Activated CD8-positive, alpha-beta T cell treated with anti-CD3 and anti-CD28 coated beads for 36 hours (primary cell): Measurements from ENCODE around the gene STK11. TPM values are rescaled to one million over a fixed set of nuclear protein-coding genes. Genes with fewer than 3 reads are reported as not detected.

Source experiments
- ATAC-seq: fragments of 200-7000 bp; cut with Tn5 transposase; one replicate; pipeline ENCODE4 v1.10.0; 2021; ENCODE audit warnings: mild to moderate bottlenecking, moderate library complexity
- CTCF ChIA-PET: fragments of 350-600 bp; sonication (Branson Sonifier 250); formaldehyde crosslinking; loops from one replicate; lab custom pipeline; 2021; ENCODE audit warnings: antibody characterized with exemption; lab: Charles Lee
- POLR2A ChIA-PET: fragments of 350-600 bp; sonication (Branson Sonifier 250); formaldehyde crosslinking; loops from one replicate; lab custom pipeline; 2021; ENCODE audit warnings: antibody characterized with exemption; lab: Charles Lee
- DNase-seq: peaks from one replicate; pipeline ENCODE4 v3.0.0-alpha.2; 2020
- H3K27ac Mint-ChIP-seq: one replicate; pipeline ENCODE4 v1.8.0; 2021; ENCODE audit warnings: mild to moderate bottlenecking, mixed read lengths
- H3K27me3 Mint-ChIP-seq: one replicate; pipeline ENCODE4 v1.8.0; 2021; ENCODE audit warnings: mixed read lengths
- H3K36me3 Mint-ChIP-seq: one replicate; pipeline ENCODE4 v1.8.0; 2021; ENCODE audit warnings: low read depth, mixed read lengths
- H3K4me1 Mint-ChIP-seq: one replicate; pipeline ENCODE4 v1.8.0; 2021; ENCODE audit warnings: low read depth, mixed read lengths
- H3K4me3 Mint-ChIP-seq: one replicate; pipeline ENCODE4 v1.8.0; 2021; ENCODE audit warnings: mild to moderate bottlenecking, moderate library complexity, mixed read lengths
- H3K9me3 Mint-ChIP-seq: one replicate; pipeline ENCODE4 v1.8.0; 2021; ENCODE audit warnings: mixed read lengths
- intact Hi-C: fragments of 100-400 bp; cut with micrococcal nuclease; formaldehyde crosslinking; loops from one replicate; pipeline ENCODE4 v1.10.0; 2022
- total RNA-seq, 2 experiments: library from RNA; stranded (reverse); gene quantifications; one replicate each; pipeline ENCODE4 v1.2.3, GENCODE V29; 2021
- TF ChIP-seq, protein P1 (sequence below): fragments of 200-600 bp; IDR thresholded peaks from one replicate; pipeline ENCODE4 v1.8.0; 2022; ENCODE audit warnings: antibody characterized with exemption, mild to moderate bottlenecking

The STK11 gene
- total RNA-seq, 2 experiments from 2014 or later = 55.1 to 58.0 TPM

DNA sequence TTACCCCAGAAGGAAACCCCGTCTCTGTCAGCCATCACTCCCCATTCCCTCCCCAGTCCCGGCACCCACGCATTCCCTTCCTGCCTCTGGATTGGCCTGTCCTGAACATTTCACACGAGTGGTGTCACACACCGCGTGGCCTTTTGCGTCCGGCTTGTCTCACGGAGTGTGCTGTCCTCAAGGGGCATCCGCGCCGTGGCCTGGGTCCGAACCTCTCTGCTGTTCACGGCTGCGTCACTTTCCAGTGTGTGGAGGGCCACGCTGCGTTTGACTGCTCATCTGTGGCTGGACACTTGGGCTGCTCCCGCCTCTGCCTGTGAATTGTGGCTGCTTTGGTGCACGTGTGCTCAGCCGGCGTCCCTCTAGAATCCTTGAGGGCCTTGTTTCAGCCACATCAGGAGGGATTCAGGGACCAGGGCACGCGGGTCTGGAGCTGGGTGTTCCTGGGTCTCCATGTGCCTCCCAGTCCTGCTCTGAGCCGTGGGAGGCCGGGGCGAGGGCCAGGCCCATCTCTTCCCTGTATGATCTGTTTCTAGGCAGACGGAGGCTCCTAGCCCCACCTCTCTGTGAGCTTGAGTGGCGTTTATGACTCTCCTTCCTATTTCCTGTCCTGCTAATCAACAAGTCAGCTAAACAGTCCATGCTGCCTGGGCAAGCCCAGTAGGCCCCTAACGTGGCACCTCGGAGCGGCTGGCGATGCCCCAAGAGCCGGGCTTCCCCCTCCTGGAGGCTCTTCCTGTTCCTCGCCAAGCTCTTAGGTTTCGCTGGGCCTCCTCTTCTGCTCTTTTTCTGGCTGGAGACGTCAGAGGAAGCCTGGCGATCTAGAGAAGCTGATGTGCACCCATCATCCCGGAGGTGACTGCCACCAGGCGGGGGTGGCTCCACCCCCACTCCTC lies 8.1 kb downstream of the STK11 start:
- intact Hi-C loops = no loop called here
- peak; percentile 88 for ATAC-seq
- POLR2A ChIA-PET = interaction anchor here (0.9 to 1.3 kb wide), 4 partner anchors 25 to 134 kb away, joined by 3 to 4 read pairs (median 3); no protein-coding TSS in a partner anchor

DNA sequence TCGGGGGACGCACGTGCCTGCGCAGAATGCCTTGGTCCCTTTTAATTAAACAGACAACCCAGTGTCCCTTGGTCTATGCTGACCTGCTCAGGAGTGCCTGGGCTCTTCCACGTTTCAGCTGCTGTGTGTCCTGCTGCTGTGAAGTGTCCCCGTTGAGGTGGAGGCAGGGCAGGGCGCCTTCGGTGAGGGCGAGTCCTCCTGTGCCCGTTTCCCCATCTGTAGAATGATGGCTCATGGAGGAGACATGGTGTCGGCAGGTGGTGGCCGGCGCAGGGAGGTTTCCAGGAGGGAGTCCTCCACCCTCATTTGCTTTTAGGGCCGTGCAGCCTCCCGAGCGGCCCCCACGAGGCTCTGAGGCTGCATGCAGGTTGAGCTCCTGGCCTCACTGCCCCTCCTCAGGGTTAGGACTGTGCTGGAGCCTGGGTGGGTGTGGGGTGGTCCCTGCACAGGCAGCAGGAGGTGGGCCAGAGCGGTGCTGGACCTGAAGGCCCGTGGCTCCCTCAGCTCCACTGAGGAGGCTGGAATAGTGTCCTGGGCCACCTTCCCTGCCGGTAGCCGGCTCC lies 8.8 kb downstream of the STK11 start:
- H3K4me3 Mint-ChIP-seq = no peak overlapping the region

More for the DNA sequence above, 8.1 kb downstream of the STK11 start:
- Mint-ChIP-seq H3K9me3 (no peaks in the 10 kb centered on the region), H3K4me3 (peak overlapping the region; percentile 46), H3K36me3 (peaks cover 10% of the 10 kb centered on the region), H3K27ac (peak overlapping the region; percentile 90), H3K4me1 (peaks cover 26% of the 10 kb centered on the region), H3K27me3 (no peaks in the 10 kb centered on the region)
- CTCF ChIA-PET = interaction anchor here (0.6 to 1.4 kb wide), 5 partner anchors 9 to 291 kb away, joined by 3 to 7 read pairs (median 3); no protein-coding TSS in a partner anchor
- TF ChIP-seq, protein P1, sequence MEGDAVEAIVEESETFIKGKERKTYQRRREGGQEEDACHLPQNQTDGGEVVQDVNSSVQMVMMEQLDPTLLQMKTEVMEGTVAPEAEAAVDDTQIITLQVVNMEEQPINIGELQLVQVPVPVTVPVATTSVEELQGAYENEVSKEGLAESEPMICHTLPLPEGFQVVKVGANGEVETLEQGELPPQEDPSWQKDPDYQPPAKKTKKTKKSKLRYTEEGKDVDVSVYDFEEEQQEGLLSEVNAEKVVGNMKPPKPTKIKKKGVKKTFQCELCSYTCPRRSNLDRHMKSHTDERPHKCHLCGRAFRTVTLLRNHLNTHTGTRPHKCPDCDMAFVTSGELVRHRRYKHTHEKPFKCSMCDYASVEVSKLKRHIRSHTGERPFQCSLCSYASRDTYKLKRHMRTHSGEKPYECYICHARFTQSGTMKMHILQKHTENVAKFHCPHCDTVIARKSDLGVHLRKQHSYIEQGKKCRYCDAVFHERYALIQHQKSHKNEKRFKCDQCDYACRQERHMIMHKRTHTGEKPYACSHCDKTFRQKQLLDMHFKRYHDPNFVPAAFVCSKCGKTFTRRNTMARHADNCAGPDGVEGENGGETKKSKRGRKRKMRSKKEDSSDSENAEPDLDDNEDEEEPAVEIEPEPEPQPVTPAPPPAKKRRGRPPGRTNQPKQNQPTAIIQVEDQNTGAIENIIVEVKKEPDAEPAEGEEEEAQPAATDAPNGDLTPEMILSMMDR = no peak
- peak; percentile 73 for DNase-seq

DNA sequence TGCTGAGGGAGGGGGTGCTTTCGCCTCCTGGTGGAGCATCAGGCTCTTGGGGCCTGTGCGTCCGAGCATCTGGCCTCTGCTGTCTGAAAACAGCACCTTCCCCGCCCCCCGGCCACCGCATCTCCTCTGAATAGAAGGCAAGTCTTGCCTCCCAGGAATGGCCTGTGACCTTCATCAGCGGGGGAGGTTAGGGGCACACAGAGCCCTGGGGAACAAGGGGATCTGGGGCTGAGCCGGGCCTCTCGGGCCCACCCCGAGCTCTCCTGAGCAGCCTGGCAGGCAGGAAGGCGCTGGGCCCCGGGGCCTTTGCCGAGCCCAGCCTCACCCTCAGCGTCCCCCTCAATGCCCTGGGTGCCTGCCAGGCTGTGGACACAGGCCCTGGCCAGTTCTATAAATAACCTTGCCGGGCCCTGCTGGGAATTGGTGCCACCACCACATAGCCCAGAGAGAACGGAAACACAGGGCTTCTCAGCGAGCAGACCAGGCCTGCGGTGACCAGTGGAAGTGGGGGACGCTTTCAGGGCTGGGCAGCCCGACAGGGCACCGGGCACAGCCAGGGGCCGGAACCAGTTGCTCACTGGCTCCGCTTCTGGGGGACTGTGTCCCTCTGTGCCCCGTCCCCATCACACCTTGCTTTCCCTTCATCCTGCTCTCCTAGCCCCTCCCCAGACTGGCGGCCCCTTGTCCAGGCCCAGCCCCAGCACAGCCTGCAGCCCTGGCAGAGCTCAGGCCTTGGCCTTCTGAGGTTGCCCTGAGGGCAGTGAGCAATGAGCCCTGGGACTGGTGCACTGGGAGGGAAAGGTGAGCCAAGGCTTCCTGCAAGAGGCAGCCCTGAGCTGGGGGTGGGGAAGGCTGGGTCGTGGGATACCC lies 9.5 kb downstream of the STK11 start:
- Mint-ChIP-seq H3K4me1 (peaks cover 23% of the 10 kb centered on the region), H3K36me3 (peaks cover 7% of the 10 kb centered on the region), H3K27ac (no peak overlapping the region), H3K9me3 (no peaks in the 10 kb centered on the region), H3K27me3 (no peaks in the 10 kb centered on the region), H3K4me3 (no peak overlapping the region)
- CTCF ChIA-PET = interaction anchor here (0.9 to 1.4 kb wide), 2 partner anchors 12 to 29 kb away, joined by 3 to 7 read pairs; no protein-coding TSS in a partner anchor
- ATAC-seq (no peak), DNase-seq (no peak)
- TF ChIP-seq, protein P1 = no peak
- intact Hi-C loops = no loop called here
- POLR2A ChIA-PET = interaction anchor here (0.7 to 1.3 kb wide), 3 partner anchors 14 to 124 kb away, joined by 3 read pairs; no protein-coding TSS in a partner anchor

More for the DNA sequence above, 8.8 kb downstream of the STK11 start:
- ChIA-PET POLR2A (interaction anchor here (0.9 to 1.3 kb wide), 4 partner anchors 24 to 134 kb away, joined by 3 to 4 read pairs (median 3); no protein-coding TSS in a partner anchor), CTCF (interaction anchor here (0.6 to 1.4 kb wide), 3 partner anchors 8 to 101 kb away, joined by 3 to 7 read pairs (median 4); no protein-coding TSS in a partner anchor)
- Mint-ChIP-seq H3K36me3 (peaks cover 10% of the 10 kb centered on the region), H3K27me3 (no peaks in the 10 kb centered on the region), H3K27ac (peak overlapping the region; percentile 90), H3K4me1 (peaks cover 26% of the 10 kb centered on the region), H3K9me3 (no peaks in the 10 kb centered on the region)
- TF ChIP-seq, protein P1 = no peak
- no peak for ATAC-seq
- no peak for DNase-seq
- intact Hi-C loops = no loop called here

DNA sequence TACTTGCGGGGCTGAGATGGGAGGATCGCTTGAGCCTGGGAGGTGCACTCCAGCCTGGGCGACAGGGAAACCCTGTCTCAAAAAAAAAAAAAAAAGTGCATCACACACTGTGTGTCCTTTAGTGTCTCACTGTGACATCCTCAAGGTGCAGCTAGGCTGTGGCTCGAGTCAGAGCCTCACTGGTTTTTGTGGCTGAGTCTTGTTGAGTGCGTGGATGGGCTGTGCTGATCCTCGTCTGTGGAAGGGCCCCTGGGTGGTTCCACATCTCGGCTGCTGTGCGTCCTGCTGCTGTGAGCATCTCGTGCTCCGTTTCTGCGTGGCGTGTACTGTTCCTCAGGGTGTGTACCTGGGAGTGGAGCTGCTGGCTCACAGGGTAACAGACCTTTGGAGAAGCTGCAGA lies 11.2 kb downstream of the STK11 start:
- peaks cover 18% of the 10 kb centered on the region for H3K4me1 Mint-ChIP-seq
- no peaks in the 10 kb centered on the region for H3K27me3 Mint-ChIP-seq
- H3K36me3 Mint-ChIP-seq = peaks cover 7% of the 10 kb centered on the region
- no peak for ATAC-seq
- no peaks in the 10 kb centered on the region for H3K9me3 Mint-ChIP-seq
- ChIA-PET CTCF (interaction anchor here (1.3 to 2.5 kb wide), 3 partner anchors 17 to 103 kb away, joined by 3 to 7 read pairs (median 4); partner anchors contain the start of gene ATP5F1D), POLR2A (interaction anchor here (0.8 kb wide), 1 partner anchor 11 kb away, joined by 4 read pairs; no protein-coding TSS in a partner anchor)
- no peak for DNase-seq
- intact Hi-C loops = no loop called here
- no peak overlapping the region for H3K4me3 Mint-ChIP-seq
- TF ChIP-seq, protein P1 = no peak
- H3K27ac Mint-ChIP-seq = no peak overlapping the region
